SH-SY5Y (cell line): ENCODE measurements around the gene TIAL1.

Experiments
- GATA2 ChIP-seq: IDR thresholded peaks from 2 replicates; pipeline ENCODE4 v1.6.1; 2011; ENCODE audit warnings: mild to moderate bottlenecking, low read depth, low read length
- GATA3 ChIP-seq: IDR thresholded peaks from 2 replicates; pipeline ENCODE4 v1.6.1; 2011; ENCODE audit warnings: low read depth, mild to moderate bottlenecking, low read length, moderate library complexity

DNA sequence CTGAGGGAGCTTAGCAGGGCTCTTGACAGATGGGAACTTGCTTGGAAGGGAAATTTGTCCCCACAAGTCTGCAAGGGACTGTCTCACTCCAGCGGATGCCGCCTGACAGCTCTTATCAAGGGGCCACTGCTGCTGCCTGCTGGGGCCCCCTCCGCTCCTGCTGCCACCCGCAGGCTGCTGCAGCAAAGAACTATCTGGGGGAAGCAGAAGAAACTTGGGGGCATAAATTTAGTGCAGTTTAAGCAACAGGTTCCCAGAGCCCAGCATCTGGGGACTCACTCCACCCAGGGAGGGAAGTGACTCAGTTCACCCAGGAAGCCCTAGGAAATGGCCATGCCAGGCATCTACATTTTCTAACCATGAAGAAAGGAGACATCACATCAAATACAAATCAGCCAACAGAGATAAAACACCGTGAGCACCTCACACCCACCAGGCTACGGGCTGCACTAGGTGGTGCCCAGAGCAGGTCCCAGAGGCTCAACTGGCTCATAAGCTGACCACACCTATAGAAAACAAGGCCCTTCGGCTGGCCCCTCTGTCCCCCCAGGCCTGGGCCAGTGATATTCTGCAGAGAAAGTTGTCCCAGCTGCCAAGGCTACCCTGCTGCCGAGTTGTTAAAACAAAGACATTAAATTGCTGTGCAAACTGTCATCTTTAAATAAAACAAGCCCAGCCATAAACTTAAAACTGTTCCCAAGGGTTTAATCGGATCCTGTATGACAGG, 58.0 kb downstream of the TIAL1 start:
- TF ChIP-seq GATA3 (no peak), GATA2 (no peak)
